AG09319 (cell line): ENCODE data around the gene PSMC3.

Experiments
- DNase-seq: peaks from one replicate; pipeline ENCODE4 v3.0.0-alpha.2; 2010; ENCODE audit warnings: low read depth; ENCODE audit errors: extremely low read depth
- TF ChIP-seq, protein P1 (sequence below): IDR thresholded peaks from 2 replicates; pipeline ENCODE4 v1.5.1; 2011; ENCODE audit warnings: low read depth, mild to moderate bottlenecking, inconsistent platforms, low read length, moderate library complexity

PSMC3 gene

DNA sequence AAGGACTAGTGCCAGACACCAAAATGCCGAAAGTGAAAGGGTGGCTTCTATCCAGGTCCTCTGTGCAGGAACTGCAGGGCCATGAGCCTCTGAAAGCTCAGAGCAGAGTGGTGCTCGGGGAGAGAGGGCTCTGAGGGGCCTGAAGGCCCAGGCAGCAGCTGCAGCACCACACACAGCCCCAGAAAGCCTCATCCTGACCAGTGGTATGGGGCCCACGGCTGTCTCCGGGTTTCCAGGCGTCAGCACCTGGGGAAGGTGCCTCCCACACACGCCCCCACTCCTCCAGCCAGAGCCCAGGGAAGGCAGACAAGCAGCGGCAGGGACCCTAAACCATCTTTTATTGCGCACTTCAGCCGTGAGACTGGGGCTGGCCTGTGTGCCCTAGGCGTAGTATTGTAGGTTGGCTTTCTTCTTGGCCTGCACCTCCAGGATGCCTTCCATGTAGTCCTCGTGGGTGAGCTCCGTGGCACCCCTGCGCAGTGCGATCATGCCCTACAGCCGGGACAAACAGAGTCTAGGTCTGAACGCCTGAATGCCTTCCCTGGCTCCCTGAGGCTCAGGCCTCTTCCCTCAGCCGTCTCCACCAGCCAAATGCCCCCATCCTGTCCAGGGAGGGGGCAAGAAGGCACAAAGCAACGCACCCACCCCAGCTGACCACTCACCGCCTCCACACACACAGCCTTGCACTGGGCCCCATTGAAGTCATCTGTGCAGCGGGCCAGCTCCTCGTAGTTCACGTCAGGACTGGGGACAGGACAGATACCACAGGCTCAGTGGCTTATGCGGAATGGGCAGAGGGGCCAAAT, 7.6 kb downstream of the PSMC3 start:
- no peak for DNase-seq
- TF ChIP-seq, protein P1, sequence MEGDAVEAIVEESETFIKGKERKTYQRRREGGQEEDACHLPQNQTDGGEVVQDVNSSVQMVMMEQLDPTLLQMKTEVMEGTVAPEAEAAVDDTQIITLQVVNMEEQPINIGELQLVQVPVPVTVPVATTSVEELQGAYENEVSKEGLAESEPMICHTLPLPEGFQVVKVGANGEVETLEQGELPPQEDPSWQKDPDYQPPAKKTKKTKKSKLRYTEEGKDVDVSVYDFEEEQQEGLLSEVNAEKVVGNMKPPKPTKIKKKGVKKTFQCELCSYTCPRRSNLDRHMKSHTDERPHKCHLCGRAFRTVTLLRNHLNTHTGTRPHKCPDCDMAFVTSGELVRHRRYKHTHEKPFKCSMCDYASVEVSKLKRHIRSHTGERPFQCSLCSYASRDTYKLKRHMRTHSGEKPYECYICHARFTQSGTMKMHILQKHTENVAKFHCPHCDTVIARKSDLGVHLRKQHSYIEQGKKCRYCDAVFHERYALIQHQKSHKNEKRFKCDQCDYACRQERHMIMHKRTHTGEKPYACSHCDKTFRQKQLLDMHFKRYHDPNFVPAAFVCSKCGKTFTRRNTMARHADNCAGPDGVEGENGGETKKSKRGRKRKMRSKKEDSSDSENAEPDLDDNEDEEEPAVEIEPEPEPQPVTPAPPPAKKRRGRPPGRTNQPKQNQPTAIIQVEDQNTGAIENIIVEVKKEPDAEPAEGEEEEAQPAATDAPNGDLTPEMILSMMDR = no peak

DNA sequence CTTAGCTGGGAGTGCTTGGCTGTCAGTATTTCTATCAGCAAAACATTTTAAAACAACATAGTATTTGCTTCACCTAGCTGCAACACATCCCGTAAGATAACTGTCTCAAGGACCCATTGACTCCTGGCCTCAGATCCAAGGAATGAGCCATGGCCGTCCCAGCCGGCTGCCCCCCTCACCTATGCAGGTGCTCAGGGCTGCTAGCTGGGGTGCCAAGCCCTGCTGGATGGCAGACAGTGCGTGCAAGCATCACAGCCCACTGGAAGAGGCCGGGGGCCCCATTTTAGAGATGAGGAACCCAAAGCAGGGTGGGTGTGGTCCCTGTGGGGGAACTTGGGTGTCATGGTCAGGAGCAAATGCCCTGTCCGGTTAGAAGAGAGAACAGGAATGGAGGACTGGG, 8.5 kb downstream of the PSMC3 start:
- TF ChIP-seq, protein P1 = no peak
- no peak for DNase-seq

GRCh38 chr11:47415949-47416472, 10.2 kb downstream of the PSMC3 start:
- DNase-seq = peak; percentile 81
- TF ChIP-seq, protein P1 = no peak

DNA sequence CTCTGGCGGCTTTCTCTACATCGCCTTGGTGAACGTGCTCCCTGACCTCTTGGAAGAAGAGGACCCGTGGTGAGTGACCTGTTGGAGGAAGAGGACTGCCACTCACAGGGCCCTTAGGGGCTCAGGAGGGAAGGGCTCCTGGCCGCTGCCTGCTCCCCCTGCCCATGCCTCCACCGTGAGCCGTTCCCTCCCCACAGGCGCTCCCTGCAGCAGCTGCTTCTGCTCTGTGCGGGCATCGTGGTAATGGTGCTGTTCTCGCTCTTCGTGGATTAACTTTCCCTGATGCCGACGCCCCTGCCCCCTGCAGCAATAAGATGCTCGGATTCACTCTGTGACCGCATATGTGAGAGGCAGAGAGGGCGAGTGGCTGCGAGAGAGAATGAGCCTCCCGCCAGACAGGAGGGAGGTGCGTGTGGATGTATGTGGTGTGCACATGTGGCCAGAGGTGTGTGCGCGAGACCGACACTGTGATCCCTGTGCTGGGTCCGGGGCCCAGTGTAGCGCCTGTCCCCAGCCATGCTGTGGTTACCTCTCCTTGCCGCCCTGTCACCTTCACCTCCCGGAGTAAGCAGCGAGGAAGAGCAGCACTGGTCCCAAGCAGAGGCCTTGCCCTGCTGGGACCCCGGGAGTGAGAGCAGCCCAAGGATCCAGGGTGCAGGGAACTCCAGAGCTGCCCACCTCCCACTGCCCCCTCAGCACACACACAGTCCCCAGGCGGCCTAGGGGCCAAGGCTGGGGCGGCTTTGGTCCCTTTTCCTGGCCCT, 11.0 kb downstream of the PSMC3 start:
- TF ChIP-seq, protein P1 = no peak
- no peak for DNase-seq

DNA sequence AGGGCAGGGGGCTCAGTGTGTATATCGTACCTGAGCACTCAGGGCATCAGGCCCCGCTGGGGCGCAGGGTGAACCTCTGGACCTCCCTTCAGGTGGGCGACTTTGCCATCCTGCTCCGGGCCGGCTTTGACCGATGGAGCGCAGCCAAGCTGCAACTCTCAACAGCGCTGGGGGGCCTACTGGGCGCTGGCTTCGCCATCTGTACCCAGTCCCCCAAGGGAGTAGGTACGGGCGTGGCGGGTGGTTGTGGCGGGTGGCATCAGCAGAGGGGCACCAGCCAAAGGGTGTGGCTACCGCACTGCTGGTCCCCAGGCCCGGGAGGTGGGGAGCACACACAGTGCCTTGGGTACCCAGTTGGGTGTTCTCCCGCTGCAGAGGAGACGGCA, 11.6 kb downstream of the PSMC3 start:
- DNase-seq = no peak
- TF ChIP-seq, protein P1 = no peak

DNA sequence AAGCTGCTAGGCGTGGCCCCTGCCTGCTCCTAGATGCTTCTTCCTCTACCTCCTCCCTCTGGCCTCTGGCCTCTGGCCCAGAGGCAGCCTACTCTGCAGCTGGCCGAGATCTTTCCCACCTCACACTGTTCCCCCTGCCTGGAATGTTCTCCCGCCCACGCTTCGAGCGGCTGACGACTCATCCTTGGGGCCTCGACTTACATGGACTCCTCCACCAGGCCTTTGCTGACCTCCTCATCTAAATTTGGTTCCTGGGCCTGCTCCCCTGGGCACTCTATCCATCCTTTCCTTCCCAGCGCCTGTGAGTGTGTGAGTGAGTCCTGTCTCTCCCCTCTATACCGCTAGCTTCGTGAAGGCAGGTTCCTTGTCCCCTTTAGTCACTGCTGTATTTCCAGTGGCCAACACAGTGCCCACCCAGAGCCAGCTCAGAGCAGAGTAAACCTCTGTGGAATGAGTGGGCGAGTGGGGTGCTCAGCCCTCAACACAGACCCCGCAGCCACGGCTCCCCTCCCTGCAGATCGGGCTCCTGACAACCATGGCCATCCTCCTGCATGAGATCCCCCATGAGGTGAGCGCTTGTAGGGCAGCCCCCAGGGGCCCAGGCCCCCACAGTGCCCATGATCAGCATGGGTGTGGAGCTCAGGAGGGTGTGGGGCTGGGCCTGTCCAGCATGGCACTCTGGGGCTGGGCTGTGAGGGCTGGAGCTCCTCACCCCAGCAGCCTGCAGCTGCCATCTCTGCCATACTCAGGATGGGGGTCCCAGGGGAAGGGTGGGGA, 12.1 kb downstream of the PSMC3 start:
- DNase-seq = no peak
- TF ChIP-seq, protein P1 = no peak

- TF ChIP-seq, protein P1 = no peak
- DNase-seq = no peak
Observed at GRCh38 chr11:47413351-47413750, 12.9 kb downstream of the PSMC3 start.
